Chondrocyte (in vitro differentiated cells): ENCODE measurements around the gene DLG2. TPM values are rescaled to one million over a fixed set of nuclear protein-coding genes. Genes with fewer than 3 reads are reported as not detected.
"Not testable (repeated sequence)": the region's sequence is repeated elsewhere in the genome, so short reads cannot be mapped to it uniquely, and the experiment has no call there.

ENCODE experiments used
- DNase-seq: peaks from one replicate; pipeline ENCODE4 v3.0.0; 2021; ENCODE audit warnings: mixed read lengths, low spot score
- H3K27ac Mint-ChIP-seq: one replicate; pipeline ENCODE4 v1.8.0; 2021; ENCODE audit warnings: mild to moderate bottlenecking, moderate library complexity, mixed read lengths; ENCODE audit not compliant: unreplicated experiment
- H3K27me3 Mint-ChIP-seq: 2 replicates; pipeline ENCODE4 v1.8.0; 2021; ENCODE audit warnings: low read depth, mixed read lengths
- H3K36me3 Mint-ChIP-seq: 2 replicates; pipeline ENCODE4 v1.8.0; 2021; ENCODE audit warnings: low read depth, mixed read lengths
- H3K4me1 Mint-ChIP-seq: 2 replicates; pipeline ENCODE4 v1.8.0; 2021; ENCODE audit warnings: low read depth, mild to moderate bottlenecking, mixed read lengths
- H3K4me3 Mint-ChIP-seq: one replicate; pipeline ENCODE4 v1.8.0; 2021; ENCODE audit warnings: mild to moderate bottlenecking, moderate library complexity, mixed read lengths; ENCODE audit not compliant: unreplicated experiment
- H3K9me3 Mint-ChIP-seq: 2 replicates; pipeline ENCODE4 v1.8.0; 2021; ENCODE audit warnings: low read depth, mixed read lengths
- total RNA-seq: library from RNA; stranded (reverse); gene quantifications from 3 replicates; pipeline ENCODE4 v1.2.1, GENCODE V29; 2021
- TF ChIP-seq, protein P1 (sequence below): fragments of 200-600 bp; sonication (generic); IDR thresholded peaks from 2 replicates; pipeline ENCODE4 v1.5.0; 2021; ENCODE audit warnings: antibody characterized with exemption, mild to moderate bottlenecking, moderate library complexity

Gene DLG2
- total RNA-seq, 1 donor from 2014 or later: 1.3 TPM

DNA sequence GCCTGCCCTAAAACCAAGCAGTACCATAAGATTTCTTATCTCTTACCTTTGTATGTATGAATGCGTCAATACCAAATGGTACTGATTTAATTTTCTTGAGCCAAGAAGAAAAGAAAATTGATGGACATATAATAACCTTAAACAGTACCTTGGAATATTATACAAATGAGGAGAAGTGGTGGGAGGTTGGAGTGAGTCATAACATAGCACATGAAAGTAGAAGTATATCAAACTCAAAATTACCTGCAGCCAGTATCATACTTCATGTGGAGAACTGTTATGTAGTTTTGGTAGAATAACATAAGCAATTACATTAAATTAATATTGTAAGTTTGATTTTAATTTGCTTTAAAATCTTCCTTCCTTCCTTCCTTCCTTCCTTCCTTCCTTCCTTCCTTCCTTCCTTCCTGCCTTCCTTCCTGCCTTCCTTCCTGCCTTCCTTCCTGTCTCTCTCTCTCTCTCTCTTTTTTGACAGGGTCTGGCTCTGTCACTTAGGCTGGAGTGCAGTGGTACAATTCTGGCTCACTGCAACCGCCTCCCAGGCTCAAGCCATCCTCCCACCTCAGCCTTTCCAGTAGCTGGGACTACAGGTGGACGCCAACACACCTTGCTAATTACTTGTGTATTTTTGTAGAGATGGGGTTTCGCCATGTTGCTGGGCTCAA lies 1880.1 kb downstream of the DLG2 start:
- Mint-ChIP-seq H3K27me3 (peaks cover 19% of the 10 kb centered on the region), H3K36me3 (peaks cover 1% of the 10 kb centered on the region), H3K4me1 (no peaks in the 10 kb centered on the region), H3K27ac (no peak overlapping the region), H3K4me3 (no peak overlapping the region), H3K9me3 (peaks cover 13% of the 10 kb centered on the region)
- DNase-seq: no peak
- TF ChIP-seq, protein P1, sequence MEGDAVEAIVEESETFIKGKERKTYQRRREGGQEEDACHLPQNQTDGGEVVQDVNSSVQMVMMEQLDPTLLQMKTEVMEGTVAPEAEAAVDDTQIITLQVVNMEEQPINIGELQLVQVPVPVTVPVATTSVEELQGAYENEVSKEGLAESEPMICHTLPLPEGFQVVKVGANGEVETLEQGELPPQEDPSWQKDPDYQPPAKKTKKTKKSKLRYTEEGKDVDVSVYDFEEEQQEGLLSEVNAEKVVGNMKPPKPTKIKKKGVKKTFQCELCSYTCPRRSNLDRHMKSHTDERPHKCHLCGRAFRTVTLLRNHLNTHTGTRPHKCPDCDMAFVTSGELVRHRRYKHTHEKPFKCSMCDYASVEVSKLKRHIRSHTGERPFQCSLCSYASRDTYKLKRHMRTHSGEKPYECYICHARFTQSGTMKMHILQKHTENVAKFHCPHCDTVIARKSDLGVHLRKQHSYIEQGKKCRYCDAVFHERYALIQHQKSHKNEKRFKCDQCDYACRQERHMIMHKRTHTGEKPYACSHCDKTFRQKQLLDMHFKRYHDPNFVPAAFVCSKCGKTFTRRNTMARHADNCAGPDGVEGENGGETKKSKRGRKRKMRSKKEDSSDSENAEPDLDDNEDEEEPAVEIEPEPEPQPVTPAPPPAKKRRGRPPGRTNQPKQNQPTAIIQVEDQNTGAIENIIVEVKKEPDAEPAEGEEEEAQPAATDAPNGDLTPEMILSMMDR: no peak

DNA sequence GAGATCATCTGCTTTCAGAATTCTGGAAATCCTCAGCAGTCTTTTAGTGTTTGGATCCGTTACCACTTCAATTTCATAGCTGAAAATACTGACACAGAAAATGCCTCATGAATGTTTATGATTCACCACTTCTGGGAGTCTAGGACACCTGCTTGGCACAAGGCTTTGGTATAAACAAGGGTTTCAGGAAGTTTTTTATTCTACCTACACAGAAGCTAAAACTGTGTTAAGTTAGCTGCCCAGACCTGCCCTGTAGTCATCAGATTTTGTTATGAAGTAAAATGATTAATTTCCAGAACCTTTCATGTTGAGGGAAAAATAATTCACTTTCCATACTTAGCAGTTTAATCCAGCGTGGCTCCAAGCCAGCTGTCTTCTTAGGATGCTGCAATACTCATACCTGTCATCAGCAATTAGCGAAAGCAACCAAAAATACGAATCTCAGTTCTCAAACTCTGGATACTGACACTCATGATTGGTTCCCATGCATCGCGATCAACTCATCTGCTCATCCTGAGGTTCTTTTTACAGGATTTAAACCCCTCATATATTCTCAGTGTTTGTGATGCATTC lies 1882.4 kb downstream of the DLG2 start:
- Mint-ChIP-seq H3K36me3 (peaks cover 1% of the 10 kb centered on the region), H3K4me3 (no peak overlapping the region), H3K27me3 (peaks cover 19% of the 10 kb centered on the region), H3K27ac (no peak overlapping the region), H3K4me1 (no peaks in the 10 kb centered on the region), H3K9me3 (peaks cover 13% of the 10 kb centered on the region)
- TF ChIP-seq, protein P1: no peak
- no peak for DNase-seq

DNA sequence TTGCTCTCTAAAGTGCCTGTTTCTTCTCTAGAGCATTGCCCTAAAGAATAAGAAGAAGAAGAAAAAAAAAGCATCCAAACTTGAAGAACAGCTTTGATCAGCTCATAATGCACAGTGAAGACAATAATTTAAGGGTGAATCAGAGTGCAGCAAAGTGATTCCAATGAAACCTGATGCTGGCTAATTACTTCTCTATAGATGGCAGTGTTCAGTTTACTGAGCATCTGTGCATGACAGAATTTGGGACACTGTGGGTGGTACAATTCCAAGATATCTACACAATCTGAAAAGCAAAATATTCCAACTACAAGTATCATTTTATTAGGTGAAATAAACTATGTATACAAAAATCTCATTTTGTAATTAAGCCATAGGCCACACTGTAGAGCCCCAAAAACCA lies 1890.5 kb downstream of the DLG2 start:
- Mint-ChIP-seq H3K27ac (no peak overlapping the region), H3K9me3 (no peaks in the 10 kb centered on the region), H3K27me3 (peaks cover 18% of the 10 kb centered on the region), H3K4me3 (no peak overlapping the region), H3K4me1 (no peaks in the 10 kb centered on the region), H3K36me3 (no peaks in the 10 kb centered on the region)
- TF ChIP-seq, protein P1: no peak
- no peak for DNase-seq

DNA sequence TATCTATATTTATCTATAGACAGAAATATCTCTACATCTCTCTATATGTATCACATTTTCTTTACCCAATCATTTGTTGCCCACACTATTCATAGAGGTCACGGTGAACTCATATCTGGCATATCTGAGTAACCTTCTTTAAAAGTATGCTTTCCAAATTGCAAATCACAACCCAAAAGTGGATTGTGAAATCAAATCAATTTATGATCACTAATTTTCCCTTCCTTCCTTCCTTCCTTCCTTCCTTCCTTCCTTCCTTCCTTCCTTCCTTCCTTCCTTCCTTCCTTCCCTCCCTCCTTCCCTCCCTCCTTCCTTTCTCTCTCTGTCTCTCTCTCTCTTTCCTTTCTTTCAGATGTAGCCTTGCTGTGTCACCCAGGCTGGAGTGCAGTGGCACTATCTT lies 1893.0 kb downstream of the DLG2 start:
- peaks cover 8% of the 10 kb centered on the region for H3K27me3 Mint-ChIP-seq
- H3K9me3 Mint-ChIP-seq: no peaks in the 10 kb centered on the region
- TF ChIP-seq, protein P1: no peak
- H3K4me1 Mint-ChIP-seq: no peaks in the 10 kb centered on the region
- no peak for DNase-seq
- no peak overlapping the region for H3K4me3 Mint-ChIP-seq
- H3K27ac Mint-ChIP-seq: no peak overlapping the region
- no peaks in the 10 kb centered on the region for H3K36me3 Mint-ChIP-seq

DNA sequence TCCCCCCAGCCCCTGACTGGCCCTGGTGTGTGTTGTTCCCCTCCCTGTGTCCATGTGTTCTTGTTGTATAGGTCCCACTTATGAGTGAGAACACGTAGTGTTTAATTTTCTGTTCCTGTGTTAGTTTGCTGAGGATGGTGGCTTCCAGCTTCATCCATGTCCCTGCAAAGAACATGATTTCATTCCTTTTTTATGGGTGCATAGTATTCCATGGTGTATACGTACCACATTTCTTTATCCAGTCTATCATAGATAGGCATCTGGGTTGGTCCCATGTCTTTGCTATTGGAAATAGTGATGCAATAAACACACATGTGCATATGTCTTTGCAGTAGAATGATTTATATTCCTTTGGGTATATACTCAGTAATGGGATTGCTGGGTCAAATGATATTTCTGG lies 1895.9 kb downstream of the DLG2 start:
- H3K27ac Mint-ChIP-seq, H3K36me3 Mint-ChIP-seq, DNase-seq, H3K4me3 Mint-ChIP-seq, H3K4me1 Mint-ChIP-seq, H3K27me3 Mint-ChIP-seq, H3K9me3 Mint-ChIP-seq: not testable (repeated sequence)

DNA sequence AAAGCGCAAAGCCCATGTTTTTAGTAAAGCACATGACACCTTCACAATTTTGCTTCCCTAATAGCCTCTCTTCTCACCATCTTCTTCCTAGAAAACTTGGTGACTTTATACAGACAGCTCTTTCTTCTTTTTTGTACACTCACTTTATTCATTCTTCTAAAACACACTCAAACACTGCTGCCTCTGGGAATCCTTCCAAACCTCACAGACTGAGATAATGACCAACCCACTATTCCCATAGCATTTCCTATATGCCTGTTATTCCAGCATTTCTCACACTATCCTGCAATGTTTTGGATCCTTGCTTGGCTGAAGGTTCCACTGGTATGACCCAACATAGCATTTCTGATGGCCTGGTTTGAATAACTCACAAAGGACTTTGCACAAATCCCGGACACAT lies 1898.9 kb downstream of the DLG2 start:
- H3K27me3 Mint-ChIP-seq: peaks cover 25% of the 10 kb centered on the region
- no peak overlapping the region for H3K4me3 Mint-ChIP-seq
- H3K27ac Mint-ChIP-seq: no peak overlapping the region
- H3K4me1 Mint-ChIP-seq: no peaks in the 10 kb centered on the region
- H3K36me3 Mint-ChIP-seq: no peaks in the 10 kb centered on the region
- no peaks in the 10 kb centered on the region for H3K9me3 Mint-ChIP-seq
- no peak for DNase-seq
- TF ChIP-seq, protein P1: no peak
